Astrocyte (in vitro differentiated cells and primary cell): ENCODE measurements around the gene XXYLT1.
"Not testable (repeated sequence)": the region's sequence is repeated elsewhere in the genome, so short reads cannot be mapped to it uniquely, and the experiment has no call there.

ENCODE experiments used
- EZH2 ChIP-seq: IDR thresholded peaks from 2 replicates; pipeline ENCODE4 v1.6.1; 2012; ENCODE audit warnings: mild to moderate bottlenecking, low read length, inconsistent platforms; ENCODE audit not compliant: insufficient read depth
- TF ChIP-seq, protein P1 (sequence below): IDR thresholded peaks from 2 replicates; pipeline ENCODE4 v1.5.1; 2011; ENCODE audit warnings: low read depth, mild to moderate bottlenecking, inconsistent platforms, low read length, moderate library complexity; ENCODE audit not compliant: insufficient read depth

DNA sequence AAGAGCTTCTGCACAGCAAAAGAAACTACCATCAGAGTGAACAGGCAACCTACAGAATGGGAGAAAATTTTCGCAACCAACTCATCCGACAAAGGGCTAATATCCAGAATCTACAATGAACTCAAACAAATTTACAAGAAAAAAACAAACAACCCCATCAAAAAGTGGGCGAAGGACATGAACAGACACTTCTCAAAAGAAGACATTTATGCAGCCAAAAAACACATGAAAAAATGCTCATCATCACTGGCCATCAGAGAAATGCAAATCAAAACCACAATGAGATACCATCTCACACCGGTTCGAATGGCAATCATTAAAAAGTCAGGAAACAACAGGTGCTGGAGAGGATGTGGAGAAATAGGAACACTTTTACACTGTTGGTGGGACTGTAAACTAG, 52.6 kb downstream of the XXYLT1 start:
- TF ChIP-seq, protein P1, sequence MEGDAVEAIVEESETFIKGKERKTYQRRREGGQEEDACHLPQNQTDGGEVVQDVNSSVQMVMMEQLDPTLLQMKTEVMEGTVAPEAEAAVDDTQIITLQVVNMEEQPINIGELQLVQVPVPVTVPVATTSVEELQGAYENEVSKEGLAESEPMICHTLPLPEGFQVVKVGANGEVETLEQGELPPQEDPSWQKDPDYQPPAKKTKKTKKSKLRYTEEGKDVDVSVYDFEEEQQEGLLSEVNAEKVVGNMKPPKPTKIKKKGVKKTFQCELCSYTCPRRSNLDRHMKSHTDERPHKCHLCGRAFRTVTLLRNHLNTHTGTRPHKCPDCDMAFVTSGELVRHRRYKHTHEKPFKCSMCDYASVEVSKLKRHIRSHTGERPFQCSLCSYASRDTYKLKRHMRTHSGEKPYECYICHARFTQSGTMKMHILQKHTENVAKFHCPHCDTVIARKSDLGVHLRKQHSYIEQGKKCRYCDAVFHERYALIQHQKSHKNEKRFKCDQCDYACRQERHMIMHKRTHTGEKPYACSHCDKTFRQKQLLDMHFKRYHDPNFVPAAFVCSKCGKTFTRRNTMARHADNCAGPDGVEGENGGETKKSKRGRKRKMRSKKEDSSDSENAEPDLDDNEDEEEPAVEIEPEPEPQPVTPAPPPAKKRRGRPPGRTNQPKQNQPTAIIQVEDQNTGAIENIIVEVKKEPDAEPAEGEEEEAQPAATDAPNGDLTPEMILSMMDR: not testable (repeated sequence)
- TF ChIP-seq EZH2: not testable (repeated sequence)
